Body of pancreas (tissue), 4 donors: Measurements from ENCODE around the gene MTRFR. TPM values are rescaled to one million over a fixed set of nuclear protein-coding genes. Genes with fewer than 3 reads are reported as not detected.

Source experiments
- ATAC-seq: fragments of 150-250 bp; one replicate; pipeline ENCODE4 v1.9.1; 2016
- DNase-seq, 4 donors: peaks; one replicate each; pipeline ENCODE4 v3.0.0-alpha.2; 2019
- H3K27ac ChIP-seq, 4 donors: fragments of 200-600 bp; sonication (generic); 1 replicate in 3 of 4; 2 replicates in 1 of 4; pipeline versions ENCODE4 v1.5.1 to v1.6.1; 2016 to 2019; ENCODE audit warnings: mild to moderate bottlenecking in 1 of 4, mixed read lengths in 1 of 4, moderate library complexity in 1 of 4
- H3K27me3 ChIP-seq, 2 donors: fragments of 200-600 bp; sonication (generic); one replicate each; pipeline ENCODE4 v1.6.0; 2016; ENCODE audit warnings: mild to moderate bottlenecking in 1 of 2
- H3K36me3 ChIP-seq, 2 donors: fragments of 200-600 bp; sonication (generic); replicated peaks in 1 of 2; 2 replicates each; pipeline ENCODE4 v1.5.1; 2016; ENCODE audit warnings: low read depth in 2 of 2; ENCODE audit not compliant: insufficient read depth in 1 of 2
- H3K4me1 ChIP-seq: fragments of 200-600 bp; sonication (generic); one replicate; pipeline ENCODE4 v1.6.0; 2016
- H3K4me3 ChIP-seq, 2 donors: fragments of 200-600 bp; sonication (generic); 1 replicate in 1 of 2; 2 replicates in 1 of 2; pipeline ENCODE4 v1.5.1; 2016 to 2019
- H3K9me3 ChIP-seq, 3 donors: fragments of 200-600 bp; sonication (generic); 1 replicate in 2 of 3; 2 replicates in 1 of 3; pipeline ENCODE4 v1.5.1; 2016
- CTCF ChIP-seq, 7 experiments: fragments of 450-650 bp in 4 of 7; fragments of 200-600 bp in 3 of 7; sonication (generic) in 3 of 7; IDR thresholded peaks; one replicate each; pipeline ENCODE4 v1.5.1; 2016 to 2019; ENCODE audit warnings: antibody characterized with exemption in 7 of 7
- POLR2A ChIP-seq, 3 donors: fragments of 450-650 bp; IDR thresholded peaks; one replicate each; pipeline ENCODE4 v1.6.1; 2016; ENCODE audit warnings: antibody characterized with exemption in 3 of 3, mild to moderate bottlenecking in 2 of 3
- WGBS, 2 donors: methylation state at CpG; one replicate each; pipeline ENCODE4 v1.1.5; 2017; 5-methylcytosine and 5-hydroxymethylcytosine counted together
- intact Hi-C: fragments of 100-400 bp; cut with DNase I; formaldehyde crosslinking; loops from one replicate; pipeline ENCODE4 v1.15.1; 2023
- total RNA-seq, 2 donors: library from RNA; depleted of rRNA; stranded (reverse); fragments of >200 nt; gene quantifications; one replicate each; pipeline ENCODE4 v1.1.0, GENCODE V29; 2016

Gene MTRFR
- total RNA-seq, 2 donors from 2014 or later, result 4.9 to 8.2 TPM

GRCh38 chr12:123270214-123271000 is 37.2 kb downstream of the MTRFR start:
- Histone ChIP-seq H3K4me1 (peaks cover 36% of the 10 kb centered on the region), H3K9me3 (no peaks in the 10 kb centered on the region), H3K36me3 (no peaks in the 10 kb centered on the region), H3K27ac (peak overlapping the region; percentile 26 to 88 (median 62)), H3K27me3 (no peaks in the 10 kb centered on the region), H3K4me3 (peak overlapping the region; percentile 1 to 23)
- WGBS, 2 donors, result 0 to 1% methylated on average over 17 to 48 of the region's 51 CpGs
- intact Hi-C loops, result no loop called here
- ATAC-seq, result peak; percentile 0
- TF ChIP-seq CTCF (IDR thresholded peaks at IDR 0.05) (no peak), POLR2A (IDR thresholded peaks at IDR 0.05) (no peak)
- DNase-seq, result peak in 1 of 4 donors; percentile 27

DNA sequence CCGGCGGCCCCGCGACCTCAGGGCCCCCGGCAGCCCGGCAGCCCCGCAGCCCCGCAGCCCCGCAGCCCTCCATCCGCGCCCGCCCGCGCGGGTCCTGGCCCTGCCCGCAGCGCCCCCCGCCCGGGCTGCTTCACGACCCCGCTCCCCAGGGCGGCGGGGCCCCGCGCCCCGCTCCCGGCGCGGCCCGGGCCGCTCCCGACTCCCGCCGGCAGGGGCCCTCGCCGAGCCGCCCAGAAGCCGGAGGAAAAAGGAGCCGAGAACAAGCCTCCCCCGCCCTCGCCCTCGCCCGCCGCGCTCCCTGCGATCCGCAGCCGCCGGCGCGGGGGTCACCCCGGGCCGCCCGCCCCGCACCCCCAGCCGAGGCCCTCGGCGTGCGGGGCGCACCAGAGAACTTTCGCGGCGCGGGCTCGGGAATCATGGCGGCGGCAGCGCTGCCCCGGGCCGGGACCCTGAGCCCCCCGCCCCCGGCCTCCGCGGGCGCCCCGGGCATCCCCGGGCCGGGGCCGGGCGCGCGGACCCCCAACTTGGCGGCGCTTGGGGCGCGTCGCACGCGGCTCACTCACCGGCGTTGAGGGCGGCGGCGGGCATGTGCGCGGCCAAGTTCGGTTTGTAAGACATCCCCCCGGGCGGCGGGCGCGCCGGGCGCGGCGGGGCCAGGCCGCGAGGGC is 37.9 kb downstream of the MTRFR start:
- H3K9me3 ChIP-seq, result no peaks in the 10 kb centered on the region
- peak in 5 of 7 experiments; percentile 21 to 85 (median 75) for TF ChIP-seq CTCF (IDR thresholded peaks at IDR 0.05)
- TF ChIP-seq POLR2A (IDR thresholded peaks at IDR 0.05), result no peak
- peak; percentile 82 for ATAC-seq
- intact Hi-C loops, result no loop called here
- peak; percentile 75 to 78 (median 76) for DNase-seq
- H3K4me3 ChIP-seq, result peak overlapping the region in 1 of 2 donors; percentile 23
- 0% methylated on average over 37 of the region's 108 CpGs; no CpG with 5 or more reads in 1 of the 2 donors for WGBS, 2 donors
- peak overlapping the region; percentile 26 to 88 (median 78) for H3K27ac ChIP-seq
- peaks cover 36% of the 10 kb centered on the region for H3K4me1 ChIP-seq
- H3K36me3 ChIP-seq, result no peaks in the 10 kb centered on the region
- H3K27me3 ChIP-seq, result no peaks in the 10 kb centered on the region

DNA sequence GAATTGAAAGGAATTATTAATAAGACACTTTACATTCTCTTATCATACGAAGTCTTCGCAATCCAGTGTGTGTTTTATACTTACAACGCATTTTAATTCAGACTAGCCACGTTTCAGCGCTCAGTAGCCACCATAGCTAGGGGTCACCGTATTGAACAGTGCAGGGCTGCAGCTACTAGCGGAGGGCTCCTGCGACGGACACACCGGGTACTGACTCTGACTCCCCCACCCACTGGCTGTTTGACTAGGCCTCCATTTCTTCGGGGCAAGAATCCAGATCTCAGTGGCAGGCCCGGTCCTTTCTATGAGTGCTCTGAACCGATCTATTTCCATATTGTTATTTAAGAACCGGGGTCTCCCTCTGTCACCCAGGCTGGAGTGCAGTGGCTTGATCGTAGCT is 39.9 kb downstream of the MTRFR start:
- Histone ChIP-seq H3K4me1 (peaks cover 33% of the 10 kb centered on the region), H3K27me3 (no peaks in the 10 kb centered on the region), H3K27ac (no peak overlapping the region), H3K4me3 (no peak overlapping the region), H3K9me3 (no peaks in the 10 kb centered on the region), H3K36me3 (no peaks in the 10 kb centered on the region)
- intact Hi-C loops, result no loop called here
- DNase-seq (no peak), ATAC-seq (no peak)
- TF ChIP-seq CTCF (IDR thresholded peaks at IDR 0.05) (no peak), POLR2A (IDR thresholded peaks at IDR 0.05) (no peak)
- 82 to 86% methylated on average over 14 to 15 of the region's 15 CpGs for WGBS, 2 donors

GRCh38 chr12:123278101-123278627 is 44.9 kb downstream of the MTRFR start:
- intact Hi-C loops, result no loop called here
- 54 to 70% methylated on average over 2 of the region's 2 CpGs for WGBS, 2 donors
- Histone ChIP-seq H3K27me3 (no peaks in the 10 kb centered on the region), H3K27ac (peak overlapping the region in 1 of 4 donors; percentile 68), H3K4me1 (no peaks in the 10 kb centered on the region), H3K36me3 (no peaks in the 10 kb centered on the region), H3K4me3 (no peak overlapping the region), H3K9me3 (no peaks in the 10 kb centered on the region)
- ATAC-seq, result no peak
- no peak for TF ChIP-seq POLR2A (IDR thresholded peaks at IDR 0.05)
- no peak for DNase-seq

- Histone ChIP-seq H3K4me3 (no peak overlapping the region), H3K9me3 (no peaks in the 10 kb centered on the region), H3K36me3 (no peaks in the 10 kb centered on the region), H3K27ac (no peak overlapping the region), H3K27me3 (no peaks in the 10 kb centered on the region), H3K4me1 (no peaks in the 10 kb centered on the region)
- no peak for ATAC-seq
- intact Hi-C loops, result no loop called here
- WGBS, 2 donors, result 63 to 78% methylated on average over 2 of the region's 2 CpGs
- DNase-seq, result no peak
- TF ChIP-seq POLR2A (IDR thresholded peaks at IDR 0.05) (no peak), CTCF (IDR thresholded peaks at IDR 0.05) (no peak)
Measured at GRCh38 chr12:123280971-123281370, 47.7 kb downstream of the MTRFR start.
